ENCODE measurements around the gene LRRC66. TPM values are rescaled to one million over a fixed set of nuclear protein-coding genes. Genes with fewer than 3 reads are reported as not detected.

LRRC66 gene
- polyA plus RNA-seq, 1 experiment, result 0.28 TPM

DNA sequence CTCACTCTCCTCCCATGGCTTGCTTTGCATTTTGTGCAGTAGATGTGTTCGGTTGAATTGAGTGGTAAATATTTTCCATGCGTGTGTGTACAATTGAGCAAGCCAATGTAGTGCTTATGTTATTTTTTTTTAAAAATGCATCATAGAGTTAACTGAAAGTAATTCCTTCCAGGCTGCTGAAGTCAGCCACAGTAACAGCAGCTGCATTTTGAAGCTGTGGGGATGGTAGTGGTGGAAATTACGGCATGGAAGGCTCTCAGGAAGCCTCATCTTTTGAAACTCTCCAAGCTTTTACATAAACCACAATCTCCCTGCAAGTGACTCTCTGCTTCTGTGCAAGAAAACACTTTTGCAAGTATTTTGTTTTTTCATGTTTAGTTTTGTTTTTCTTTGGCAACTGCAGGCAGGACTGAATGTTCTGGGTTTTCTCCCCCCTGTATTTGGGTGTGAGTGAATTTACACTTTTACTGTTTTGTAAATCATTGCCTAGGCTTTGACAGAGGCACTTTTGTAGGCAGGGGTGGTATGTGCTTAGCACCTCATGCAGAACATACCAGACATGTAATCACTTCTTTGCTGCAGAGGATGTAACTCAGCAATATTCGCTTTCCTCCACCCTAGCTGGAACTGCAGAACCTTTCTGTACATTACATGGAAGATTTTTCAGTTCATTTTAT, 56.2 kb downstream of the LRRC66 start:
- POLR2A ChIA-PET, result no interaction called here
- H3K4me3 ChIP-seq (ENCODE audit: low read depth, low read length), result no peak overlapping the region
- H3K27me3 ChIP-seq (ENCODE audit: control insufficient read depth, insufficient read depth, low read length), result no peaks in the 10 kb centered on the region; the same call in none of the 2 replicates
- no peak for DNase-seq (ENCODE audit: low read depth)
- TF ChIP-seq CTCF (IDR thresholded peaks at IDR 0.05; ENCODE audit: insufficient read depth, low read depth, low read length), result no peak
- CTCF ChIA-PET, result no interaction called here
- H3K36me3 ChIP-seq (ENCODE audit: control insufficient read depth, insufficient read depth, low read length), result no peaks in the 10 kb centered on the region

- POLR2A ChIA-PET, result no interaction called here
- Histone ChIP-seq H3K36me3 (ENCODE audit: control insufficient read depth, insufficient read depth, low read length) (no peaks in the 10 kb centered on the region), H3K27me3 (ENCODE audit: control insufficient read depth, insufficient read depth, low read length) (no peaks in the 10 kb centered on the region; the same call in none of the 2 replicates), H3K4me3 (ENCODE audit: low read depth, low read length) (no peak overlapping the region)
- no peak for TF ChIP-seq CTCF (IDR thresholded peaks at IDR 0.05; ENCODE audit: insufficient read depth, low read depth, low read length)
- CTCF ChIA-PET, result no interaction called here
- DNase-seq (ENCODE audit: low read depth), result no peak
Observed at GRCh38 chr4:51960486-51960885, 59.7 kb downstream of the LRRC66 start.

- H3K36me3 ChIP-seq (ENCODE audit: control insufficient read depth, insufficient read depth, low read length), result no peaks in the 10 kb centered on the region
- no peak for DNase-seq (ENCODE audit: low read depth)
- ChIA-PET POLR2A (no interaction called here), CTCF (no interaction called here)
- H3K27me3 ChIP-seq (ENCODE audit: control insufficient read depth, insufficient read depth, low read length), result no peaks in the 10 kb centered on the region; the same call in none of the 2 replicates
- TF ChIP-seq CTCF (IDR thresholded peaks at IDR 0.05; ENCODE audit: insufficient read depth, low read depth, low read length), result no peak
- no peak overlapping the region for H3K4me3 ChIP-seq (ENCODE audit: low read depth, low read length)
Observed at GRCh38 chr4:51958199-51958968, 61.8 kb downstream of the LRRC66 start.

Small RNA genes within 50 kb of the gene (small RNA-seq; reads per million reads assigned to genes)
- gene AC104784.1 (ENCODE audit: insufficient read length, low read depth, low replicate concordance), result not detected

Other genes starting within 250 kb of the LRRC66 start
- gene DCUN1D4, start 177.2 kb downstream of the LRRC66 start, polyA plus RNA-seq (2011; rRNA removed), result 50.7 and 69.2 TPM in 2 replicates
- gene SGCB, start 17.9 kb upstream of the LRRC66 start, polyA plus RNA-seq (2011; rRNA removed), result 23.3 and 38.2 TPM in 2 replicates
- 10.6 and 13.4 TPM in 2 replicates for gene SPATA18, start 30.9 kb upstream of the LRRC66 start, polyA plus RNA-seq (2011; rRNA removed)

Measured in BJ (cell line).